PC-9 (cell line): ENCODE data around the gene SRL. TPM values are rescaled to one million over a fixed set of nuclear protein-coding genes. Genes with fewer than 3 reads are reported as not detected.

Experiments
- BruUV-seq: library from RNA; stranded (reverse); fragments of 400-500 nt; replicated peaks from 2 replicates; lab custom pipeline; 2021; lab: Mats Ljungman, UMichigan
- CTCF ChIA-PET: fragments of 300-600 bp; sonication (Branson Sonifier 250); formaldehyde crosslinking; loops from one replicate; lab custom pipeline; 2022; ENCODE audit warnings: antibody characterized with exemption; lab: Charles Lee
- POLR2A ChIA-PET: fragments of 300-600 bp; sonication (Branson Sonifier 250); formaldehyde crosslinking; loops from one replicate; lab custom pipeline; 2022; ENCODE audit warnings: antibody characterized with exemption; ENCODE audit not compliant: unreplicated experiment; lab: Charles Lee
- DNase-seq, 2 experiments: peaks; one replicate each; pipeline versions ENCODE4 v3.0.0 to v3.0.0-alpha.2; 2015 to 2022; ENCODE audit warnings: mixed read lengths in 1 of 2
- H2AFZ ChIP-seq: fragments of 200-600 bp; sonication (generic); 2 replicates; pipeline ENCODE4 v1.8.1; 2017; ENCODE audit warnings: antibody characterized with exemption
- H3F3A ChIP-seq: fragments of 200-600 bp; sonication (generic); 2 replicates; pipeline ENCODE4 v1.8.1; 2017; ENCODE audit warnings: antibody characterized with exemption, mild to moderate bottlenecking, low read depth; ENCODE audit not compliant: insufficient read depth
- H3K27ac ChIP-seq: fragments of 200-600 bp; sonication (generic); 2 replicates; pipeline ENCODE4 v1.6.1; 2016; ENCODE audit warnings: mixed run types
- H3K27me3 ChIP-seq: fragments of 200-600 bp; sonication (generic); 2 replicates; pipeline ENCODE4 v1.6.1; 2016; ENCODE audit warnings: low read depth, mixed run types; ENCODE audit not compliant: insufficient read depth
- H3K36me3 ChIP-seq: fragments of 200-600 bp; sonication (generic); 2 replicates; pipeline ENCODE4 v1.6.1; 2016; ENCODE audit warnings: low read depth, mixed run types
- H3K4me1 ChIP-seq: fragments of 200-600 bp; sonication (generic); replicated peaks from 2 replicates; pipeline ENCODE4 v1.6.1; 2016; ENCODE audit warnings: mixed run types; ENCODE audit not compliant: insufficient read depth
- H3K4me2 ChIP-seq: fragments of 200-600 bp; sonication (generic); 2 replicates; pipeline ENCODE4 v1.6.1; 2017; ENCODE audit warnings: mixed run types
- H3K4me3 ChIP-seq: fragments of 200-600 bp; sonication (generic); 2 replicates; pipeline ENCODE4 v1.6.1; 2016; ENCODE audit warnings: mixed run types
- H3K79me2 ChIP-seq: fragments of 200-600 bp; sonication (generic); 2 replicates; pipeline ENCODE4 v1.6.1; 2017; ENCODE audit warnings: low read depth, mixed run types
- H3K9me2 ChIP-seq: fragments of 200-600 bp; sonication (generic); 2 replicates; pipeline ENCODE4 v1.8.1; 2017; ENCODE audit warnings: mild to moderate bottlenecking; ENCODE audit not compliant: insufficient read depth
- H3K9me3 ChIP-seq: fragments of 200-600 bp; sonication (generic); 2 replicates; pipeline ENCODE4 v1.8.1; 2016; ENCODE audit warnings: low read depth; ENCODE audit not compliant: insufficient read depth
- H4K20me1 ChIP-seq: fragments of 200-600 bp; sonication (generic); 2 replicates; pipeline ENCODE4 v1.8.1; 2017; ENCODE audit not compliant: insufficient read depth
- CTCF ChIP-seq: fragments of 200-600 bp; sonication (generic); conservative IDR thresholded peaks from 2 replicates; pipeline ENCODE4 v1.6.1; 2017; ENCODE audit warnings: mixed run types, antibody characterized with exemption, mild to moderate bottlenecking, moderate library complexity
- EZH2 ChIP-seq: fragments of 200-600 bp; sonication (generic); IDR thresholded peaks from 2 replicates; pipeline ENCODE4 v1.8.0; 2017; ENCODE audit warnings: antibody characterized with exemption, low read depth
- intact Hi-C: fragments of 100-400 bp; cut with micrococcal nuclease; formaldehyde crosslinking; loops from one replicate; pipeline ENCODE4 v1.10.0; 2022; ENCODE audit not compliant: unreplicated experiment
- total RNA-seq: library from RNA; stranded (reverse); gene quantifications from 2 replicates; pipeline ENCODE4 v1.2.3, GENCODE V29; 2021

Gene SRL
- total RNA-seq, 1 experiment from 2014 or later, result not detected

DNA sequence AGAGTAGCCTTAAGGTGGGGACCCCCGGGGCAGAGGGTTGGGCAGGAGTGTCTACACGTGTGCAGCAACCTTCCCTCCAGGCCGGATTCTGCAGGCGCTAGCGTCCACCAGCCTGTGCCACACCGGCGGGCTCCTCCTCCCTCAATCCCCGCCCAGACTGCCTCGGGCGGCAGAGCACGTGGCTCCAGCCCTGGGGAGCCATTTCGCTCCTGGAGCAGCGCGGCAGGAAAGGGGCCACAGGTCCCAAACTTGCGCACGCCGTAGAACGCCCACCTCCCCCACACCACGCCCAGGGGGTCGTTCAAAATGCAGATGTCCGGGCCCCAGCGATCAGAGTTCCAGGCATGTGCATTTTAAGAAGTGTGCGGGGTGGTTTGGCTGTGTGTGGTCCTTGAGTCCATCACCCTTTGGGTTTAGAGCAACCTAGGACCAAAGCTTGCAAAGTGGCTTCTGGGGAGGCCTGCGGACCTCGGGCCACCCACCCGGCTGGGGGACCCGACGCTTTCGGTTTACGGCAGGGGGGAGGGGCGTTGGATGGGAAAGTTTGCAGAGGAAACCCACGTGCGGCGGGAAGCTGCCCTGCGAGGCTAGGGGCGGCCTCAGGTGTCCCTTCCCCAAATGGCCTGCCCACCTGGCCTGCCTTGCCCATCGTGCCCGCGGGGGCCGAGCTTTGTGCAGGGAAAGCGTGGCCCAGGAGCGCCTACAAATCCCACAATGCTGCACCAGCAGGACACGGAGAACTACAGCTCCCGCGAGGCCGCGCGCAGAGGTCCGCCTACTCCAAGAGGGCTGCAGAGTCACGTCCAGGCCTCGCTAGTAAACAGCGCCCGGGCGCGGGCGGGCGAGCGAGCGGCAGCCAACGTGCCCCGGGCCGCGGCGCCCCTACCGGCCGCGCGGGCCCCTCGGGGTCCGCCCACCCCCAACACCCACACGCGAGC lies 29.6 kb upstream of the SRL start:
- peaks cover 29% of the 10 kb centered on the region for H3F3A ChIP-seq
- H2AFZ ChIP-seq, result peak overlapping the region; percentile 87
- H3K79me2 ChIP-seq, result peaks cover 50% of the 10 kb centered on the region
- H4K20me1 ChIP-seq, result peaks cover 8% of the 10 kb centered on the region
- no peaks in the 10 kb centered on the region for H3K9me2 ChIP-seq
- POLR2A ChIA-PET, result interaction anchor here (0.6 to 0.7 kb wide), 6 partner anchors 39 to 1290 kb away, joined by 3 to 5 read pairs (median 4); partner anchors contain the start of gene CDIP1
- CTCF ChIA-PET, result interaction anchor here (0.5 to 1.0 kb wide), 5 partner anchors 17 to 742 kb away, joined by 3 to 10 read pairs (median 4); no protein-coding TSS in a partner anchor
- H3K27me3 ChIP-seq, result no peaks in the 10 kb centered on the region
- TSS peak; percentile 94 for BruUV-seq
- peak overlapping the region; percentile 92 for H3K27ac ChIP-seq
- intact Hi-C loops, result loop anchor here (1.0 to 10.0 kb wide), 6 partner anchors 17 to 343 kb away; partner anchors contain the start of genes GLIS2 and UBALD1
- DNase-seq, result peak; percentile 82 to 94
- no peaks in the 10 kb centered on the region for H3K36me3 ChIP-seq
- no peaks in the 10 kb centered on the region for H3K9me3 ChIP-seq
- TF ChIP-seq CTCF (no peak), EZH2 (no peak)
- peaks cover 7% of the 10 kb centered on the region for H3K4me1 ChIP-seq
- peak overlapping the region; percentile 81 for H3K4me3 ChIP-seq
- peak overlapping the region; percentile 96 for H3K4me2 ChIP-seq

GRCh38 chr16:4270595-4270994 lies 28.7 kb upstream of the SRL start:
- intact Hi-C loops, result loop anchor here (5.0 to 10.0 kb wide), 4 partner anchors 47 to 344 kb away; partner anchors contain the start of genes GLIS2 and UBALD1
- peak overlapping the region; percentile 81; the same call in 1 of the 2 replicates for H3K4me3 ChIP-seq
- no peaks in the 10 kb centered on the region for H3K9me2 ChIP-seq
- no peaks in the 10 kb centered on the region for H3K27me3 ChIP-seq
- H4K20me1 ChIP-seq, result peaks cover 17% of the 10 kb centered on the region
- H3K9me3 ChIP-seq, result no peaks in the 10 kb centered on the region
- H3K4me1 ChIP-seq, result peaks cover 7% of the 10 kb centered on the region
- H3K79me2 ChIP-seq, result peaks cover 57% of the 10 kb centered on the region
- BruUV-seq, result no TSS peak
- CTCF ChIA-PET, result interaction anchor here (0.7 to 1.0 kb wide), 2 partner anchors 17 to 126 kb away, joined by 3 read pairs; no protein-coding TSS in a partner anchor
- POLR2A ChIA-PET, result no interaction called here
- peaks cover 32% of the 10 kb centered on the region for H3F3A ChIP-seq
- TF ChIP-seq CTCF (no peak), EZH2 (no peak)
- DNase-seq, result no peak
- H3K4me2 ChIP-seq, result peak overlapping the region; percentile 96
- no peak overlapping the region for H3K27ac ChIP-seq
- H3K36me3 ChIP-seq, result no peaks in the 10 kb centered on the region
- H2AFZ ChIP-seq, result no peak overlapping the region

GRCh38 chr16:4270091-4270490 lies 28.2 kb upstream of the SRL start:
- Histone ChIP-seq H2AFZ (no peak overlapping the region), H3K9me2 (no peaks in the 10 kb centered on the region), H3K36me3 (no peaks in the 10 kb centered on the region), H3K4me3 (no peak overlapping the region), H3K9me3 (no peaks in the 10 kb centered on the region), H3K79me2 (peaks cover 57% of the 10 kb centered on the region), H3K4me2 (peak overlapping the region; percentile 96; the same call in 1 of the 2 replicates), H3F3A (peaks cover 32% of the 10 kb centered on the region), H4K20me1 (peaks cover 21% of the 10 kb centered on the region), H3K27me3 (no peaks in the 10 kb centered on the region), H3K4me1 (peaks cover 7% of the 10 kb centered on the region), H3K27ac (no peak overlapping the region)
- ChIA-PET CTCF (interaction anchor here (0.6 to 0.7 kb wide), 2 partner anchors 47 to 127 kb away, joined by 3 to 4 read pairs; no protein-coding TSS in a partner anchor), POLR2A (no interaction called here)
- BruUV-seq, result no TSS peak
- TF ChIP-seq EZH2 (no peak), CTCF (no peak)
- DNase-seq, result no peak
- intact Hi-C loops, result loop anchor here (5.0 to 10.0 kb wide), 4 partner anchors 47 to 345 kb away; partner anchors contain the start of genes GLIS2 and UBALD1
